Colonic mucosa (tissue), 4 donors: ENCODE measurements around the gene STYK1. TPM values are rescaled to one million over a fixed set of nuclear protein-coding genes. Genes with fewer than 3 reads are reported as not detected.

Experiments
- DNase-seq: peaks from one replicate; pipeline ENCODE4 v3.0.0-alpha.2; 2020
- H3K27ac ChIP-seq: fragments of 200-600 bp; one replicate; pipeline ENCODE4 v1.8.0; 2021
- H3K27me3 ChIP-seq: fragments of 200-600 bp; one replicate; pipeline ENCODE4 v1.8.0; 2021
- H3K36me3 ChIP-seq: fragments of 200-600 bp; one replicate; pipeline ENCODE4 v1.8.0; 2021
- H3K4me1 ChIP-seq: fragments of 200-600 bp; one replicate; pipeline ENCODE4 v1.8.0; 2021; ENCODE audit warnings: mild to moderate bottlenecking
- H3K4me3 ChIP-seq: fragments of 200-600 bp; one replicate; pipeline ENCODE4 v1.8.0; 2021
- H3K9ac ChIP-seq, 2 donors: one replicate each; pipeline ENCODE4 v1.7.0; 2013; ENCODE audit warnings: control low read depth in 2 of 2, low read depth in 2 of 2, low read length in 2 of 2
- H3K9me3 ChIP-seq: fragments of 200-600 bp; one replicate; pipeline ENCODE4 v1.8.0; 2021
- intact Hi-C: fragments of 100-400 bp; cut with DNase I; formaldehyde crosslinking; loops from one replicate; pipeline ENCODE4 v1.14.1; 2022
- total RNA-seq, 2 donors: library from RNA; stranded (reverse); fragmentation: NEBNext Ultra II Directional in 1 of 2; extraction: Animal tissue kit (Norgen Biotek cat#: 25700) in 1 of 2; gene quantifications; one replicate each; pipeline ENCODE4 v1.2.1, GENCODE V29; 2021
- TF ChIP-seq, protein P1 (sequence below): fragments of 200-600 bp; IDR thresholded peaks from one replicate; pipeline ENCODE4 v1.8.0; 2022; ENCODE audit warnings: antibody characterized with exemption, mild to moderate bottlenecking
- donor health status: healthy.
- donor health status: DM: no; HTN: no; CAD: no.
- donor health status: DM: no; HTN: no; CAD: no.

STYK1 gene
- total RNA-seq, 2 donors from 2014 or later: 24.5 to 53.3 TPM

DNA sequence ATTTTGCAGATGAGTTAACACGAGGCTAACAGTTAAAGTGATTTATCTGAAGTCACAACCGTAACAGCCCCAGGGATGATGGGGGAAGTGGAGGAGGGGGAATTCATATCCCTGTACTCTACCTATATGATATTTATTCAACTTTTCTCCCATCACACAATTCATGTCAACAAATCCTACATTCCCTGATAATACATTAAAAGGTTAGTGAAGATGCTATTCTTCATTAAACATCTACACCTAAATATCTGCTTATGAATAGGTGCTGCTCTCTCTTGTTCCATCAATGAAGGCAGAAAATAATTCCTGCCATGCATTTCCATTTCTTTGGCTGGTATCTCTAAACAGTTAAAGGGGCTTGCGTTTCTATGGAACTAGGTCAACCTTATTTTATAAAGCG, 42.4 kb upstream of the STYK1 start:
- DNase-seq: no peak
- Histone ChIP-seq H3K36me3 (no peaks in the 10 kb centered on the region), H3K27ac (peak overlapping the region; percentile 60), H3K9me3 (no peaks in the 10 kb centered on the region), H3K4me3 (no peak overlapping the region), H3K4me1 (peaks cover 5% of the 10 kb centered on the region), H3K9ac (no peak overlapping the region), H3K27me3 (no peaks in the 10 kb centered on the region)
- intact Hi-C loops: no loop called here
- TF ChIP-seq, protein P1, sequence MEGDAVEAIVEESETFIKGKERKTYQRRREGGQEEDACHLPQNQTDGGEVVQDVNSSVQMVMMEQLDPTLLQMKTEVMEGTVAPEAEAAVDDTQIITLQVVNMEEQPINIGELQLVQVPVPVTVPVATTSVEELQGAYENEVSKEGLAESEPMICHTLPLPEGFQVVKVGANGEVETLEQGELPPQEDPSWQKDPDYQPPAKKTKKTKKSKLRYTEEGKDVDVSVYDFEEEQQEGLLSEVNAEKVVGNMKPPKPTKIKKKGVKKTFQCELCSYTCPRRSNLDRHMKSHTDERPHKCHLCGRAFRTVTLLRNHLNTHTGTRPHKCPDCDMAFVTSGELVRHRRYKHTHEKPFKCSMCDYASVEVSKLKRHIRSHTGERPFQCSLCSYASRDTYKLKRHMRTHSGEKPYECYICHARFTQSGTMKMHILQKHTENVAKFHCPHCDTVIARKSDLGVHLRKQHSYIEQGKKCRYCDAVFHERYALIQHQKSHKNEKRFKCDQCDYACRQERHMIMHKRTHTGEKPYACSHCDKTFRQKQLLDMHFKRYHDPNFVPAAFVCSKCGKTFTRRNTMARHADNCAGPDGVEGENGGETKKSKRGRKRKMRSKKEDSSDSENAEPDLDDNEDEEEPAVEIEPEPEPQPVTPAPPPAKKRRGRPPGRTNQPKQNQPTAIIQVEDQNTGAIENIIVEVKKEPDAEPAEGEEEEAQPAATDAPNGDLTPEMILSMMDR: no peak

DNA sequence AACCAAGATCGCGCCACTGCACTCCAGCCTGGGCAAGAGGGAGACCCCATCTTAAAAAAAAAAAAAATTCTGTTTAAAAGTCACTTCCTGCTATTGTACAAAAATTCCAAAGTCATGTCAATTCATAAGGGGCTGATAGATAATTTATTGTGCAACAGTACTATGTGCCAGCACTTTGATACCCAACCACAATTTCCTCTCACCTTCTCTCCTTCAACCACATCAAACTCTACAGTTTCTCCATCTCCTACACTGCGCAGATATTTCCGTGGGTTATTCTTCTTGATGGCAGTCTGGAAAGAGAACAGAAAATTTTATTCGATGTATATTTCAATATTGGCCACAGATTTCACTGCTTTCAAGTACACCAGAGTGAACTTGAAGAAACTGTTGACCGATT, 41.6 kb upstream of the STYK1 start:
- Histone ChIP-seq H3K36me3 (peaks cover under 1% of the 10 kb centered on the region), H3K9ac (no peak overlapping the region), H3K4me1 (no peaks in the 10 kb centered on the region), H3K27ac (no peak overlapping the region), H3K27me3 (no peaks in the 10 kb centered on the region), H3K4me3 (no peak overlapping the region), H3K9me3 (no peaks in the 10 kb centered on the region)
- TF ChIP-seq, protein P1: no peak
- no peak for DNase-seq
- intact Hi-C loops: no loop called here

DNA sequence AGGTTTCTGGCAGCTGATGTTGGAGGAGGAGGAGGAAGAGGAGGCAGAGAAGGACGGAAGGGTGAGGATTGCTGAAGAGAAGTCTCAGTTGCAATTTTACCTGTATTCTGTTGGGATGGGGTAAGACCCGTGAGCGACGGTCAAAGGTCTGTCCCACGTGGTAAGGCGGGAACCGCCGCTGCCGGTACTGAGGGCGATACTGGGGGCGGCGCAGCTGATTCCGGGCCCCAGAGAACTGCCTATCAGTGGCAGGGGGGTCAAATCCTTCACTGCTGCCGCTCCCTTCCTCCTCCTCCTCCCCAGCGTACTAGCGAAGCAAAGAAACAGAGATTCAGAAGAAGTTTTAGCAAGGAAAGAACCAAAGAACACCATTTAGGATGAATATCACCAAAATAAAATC, 36.0 kb upstream of the STYK1 start:
- intact Hi-C loops: no loop called here
- no peaks in the 10 kb centered on the region for H3K4me1 ChIP-seq
- no peak overlapping the region for H3K9ac ChIP-seq
- TF ChIP-seq, protein P1: no peak
- peaks cover 22% of the 10 kb centered on the region for H3K36me3 ChIP-seq
- H3K9me3 ChIP-seq: no peaks in the 10 kb centered on the region
- no peak for DNase-seq
- no peak overlapping the region for H3K4me3 ChIP-seq
- H3K27ac ChIP-seq: no peak overlapping the region
- H3K27me3 ChIP-seq: no peaks in the 10 kb centered on the region

DNA sequence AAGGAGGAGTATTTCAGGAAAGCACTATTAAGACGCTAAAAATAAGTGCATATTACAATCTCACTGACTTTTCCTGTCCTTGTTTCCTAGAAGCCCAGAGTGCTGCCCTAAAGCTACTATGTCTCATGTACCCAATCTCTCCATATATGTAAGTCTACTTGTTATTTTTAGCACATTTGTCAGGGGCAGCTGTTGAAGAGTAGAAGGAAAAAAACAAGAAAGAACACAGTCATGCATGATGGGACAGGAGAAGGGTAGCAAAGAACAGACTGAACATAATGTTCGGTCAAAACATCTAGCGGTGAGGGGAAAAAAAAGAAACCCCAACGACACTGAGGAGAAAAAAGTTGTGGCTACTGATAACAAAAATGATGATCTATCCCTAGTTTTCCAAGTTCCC, 35.0 kb upstream of the STYK1 start:
- DNase-seq: no peak
- Histone ChIP-seq H3K9ac (no peak overlapping the region), H3K36me3 (peaks cover 22% of the 10 kb centered on the region), H3K27ac (no peak overlapping the region), H3K4me3 (no peak overlapping the region), H3K9me3 (no peaks in the 10 kb centered on the region), H3K27me3 (no peaks in the 10 kb centered on the region), H3K4me1 (no peaks in the 10 kb centered on the region)
- intact Hi-C loops: no loop called here
- TF ChIP-seq, protein P1: no peak

DNA sequence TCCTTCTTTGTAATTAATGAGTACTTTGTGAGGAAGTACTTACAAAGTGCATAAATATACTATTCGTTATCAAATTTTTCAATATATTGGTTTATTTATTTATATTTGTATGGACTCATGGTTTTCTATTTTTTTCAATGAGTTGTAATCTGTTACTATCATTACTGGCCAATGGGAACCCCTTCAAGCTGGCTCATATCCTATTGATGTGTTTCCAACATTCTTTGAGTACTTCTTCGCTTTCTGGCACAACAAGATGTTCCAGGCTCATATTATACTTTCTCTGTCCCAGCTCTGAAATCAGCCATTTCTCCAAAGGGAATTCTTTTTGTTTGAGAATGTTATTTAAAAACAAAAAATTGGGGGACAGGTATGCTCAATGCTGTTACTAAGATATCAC, 31.8 kb upstream of the STYK1 start:
- H3K4me1 ChIP-seq: no peaks in the 10 kb centered on the region
- no peak for DNase-seq
- H3K9ac ChIP-seq: no peak overlapping the region
- TF ChIP-seq, protein P1: no peak
- no peaks in the 10 kb centered on the region for H3K9me3 ChIP-seq
- intact Hi-C loops: no loop called here
- no peaks in the 10 kb centered on the region for H3K27me3 ChIP-seq
- no peak overlapping the region for H3K27ac ChIP-seq
- no peak overlapping the region for H3K4me3 ChIP-seq
- peaks cover 22% of the 10 kb centered on the region for H3K36me3 ChIP-seq

DNA sequence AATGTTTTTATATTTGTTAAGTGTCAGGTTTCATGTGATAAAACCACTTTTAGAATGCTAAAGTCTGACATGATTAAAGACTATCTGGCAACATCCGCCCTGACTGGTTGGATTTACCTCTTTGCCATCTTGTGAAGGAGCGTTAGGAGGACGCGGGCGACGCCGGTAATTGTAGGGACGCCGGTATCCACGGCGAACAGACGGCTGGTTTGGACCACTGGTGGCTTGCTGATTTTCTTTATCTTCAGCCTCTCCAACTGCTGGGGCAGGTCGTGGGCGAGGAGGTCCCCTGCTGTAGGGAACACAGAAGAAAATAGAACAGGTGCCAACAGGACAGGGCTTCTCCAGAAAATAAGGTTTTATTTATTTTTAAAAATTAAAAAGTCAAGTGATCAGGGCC, 28.0 kb upstream of the STYK1 start:
- TF ChIP-seq, protein P1: no peak
- intact Hi-C loops: no loop called here
- H3K4me1 ChIP-seq: no peaks in the 10 kb centered on the region
- H3K27me3 ChIP-seq: no peaks in the 10 kb centered on the region
- no peak for DNase-seq
- no peak overlapping the region for H3K27ac ChIP-seq
- H3K4me3 ChIP-seq: no peak overlapping the region
- H3K9me3 ChIP-seq: no peaks in the 10 kb centered on the region
- H3K9ac ChIP-seq: no peak overlapping the region
- no peaks in the 10 kb centered on the region for H3K36me3 ChIP-seq
